OCI-M1 (cell line): Measurements from ENCODE around the gene DCAF7.

Experiments
- DNase-seq: peaks from one replicate; lab custom pipeline; 2025; lab: John Stamatoyannopoulos, UW

The DCAF7 gene

GRCh38 chr17:63629627-63630026 is 79.3 kb downstream of the DCAF7 start:
- DNase-seq, result no peak

DNA sequence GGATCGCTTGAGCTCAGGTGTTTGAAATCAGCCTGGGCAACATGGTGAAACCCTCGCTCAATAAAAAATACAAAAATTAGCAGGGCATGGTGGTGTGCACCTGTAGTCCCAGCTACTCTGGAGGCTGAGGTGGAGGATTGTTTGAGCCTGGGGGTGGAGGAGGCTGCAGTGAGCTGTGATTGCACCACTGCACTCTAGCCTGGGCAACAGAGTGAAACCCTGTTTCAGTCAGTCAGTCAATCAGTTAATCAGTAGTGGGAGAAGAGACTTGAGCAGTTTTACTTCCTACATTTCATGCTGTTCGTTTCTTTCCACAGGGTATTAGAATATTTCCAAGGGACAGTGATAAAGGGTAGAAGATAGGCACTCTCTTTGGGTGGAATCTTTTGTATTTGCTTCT is 80.8 kb downstream of the DCAF7 start:
- no peak for DNase-seq

GRCh38 chr17:63631626-63632025 is 81.3 kb downstream of the DCAF7 start:
- DNase-seq, result no peak

GRCh38 chr17:63633742-63634141 is 83.5 kb downstream of the DCAF7 start:
- DNase-seq, result no peak

- peak; percentile 63 for DNase-seq
These were observed 83.9 kb downstream of the DCAF7 start for GRCh38 chr17:63634163-63634562.

DNA sequence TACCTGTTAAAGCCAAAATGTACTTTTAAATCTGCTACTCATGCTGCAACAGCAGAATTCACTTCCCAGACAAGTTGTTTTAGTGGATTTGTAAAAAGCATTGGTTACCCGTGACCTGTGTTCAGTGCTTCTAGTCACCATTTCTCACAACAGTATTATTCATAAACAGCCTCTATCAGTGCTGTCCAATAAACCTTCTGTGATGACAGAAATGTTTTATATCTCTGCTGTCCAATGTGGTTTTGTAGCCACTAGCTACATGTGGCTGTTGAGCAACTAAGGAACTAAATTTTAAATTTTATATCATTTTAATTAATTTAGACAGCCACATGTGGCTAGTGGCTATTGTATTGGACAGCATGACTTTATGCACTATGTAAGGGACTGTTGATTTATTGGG is 84.5 kb downstream of the DCAF7 start:
- peak; percentile 23 for DNase-seq

DNA sequence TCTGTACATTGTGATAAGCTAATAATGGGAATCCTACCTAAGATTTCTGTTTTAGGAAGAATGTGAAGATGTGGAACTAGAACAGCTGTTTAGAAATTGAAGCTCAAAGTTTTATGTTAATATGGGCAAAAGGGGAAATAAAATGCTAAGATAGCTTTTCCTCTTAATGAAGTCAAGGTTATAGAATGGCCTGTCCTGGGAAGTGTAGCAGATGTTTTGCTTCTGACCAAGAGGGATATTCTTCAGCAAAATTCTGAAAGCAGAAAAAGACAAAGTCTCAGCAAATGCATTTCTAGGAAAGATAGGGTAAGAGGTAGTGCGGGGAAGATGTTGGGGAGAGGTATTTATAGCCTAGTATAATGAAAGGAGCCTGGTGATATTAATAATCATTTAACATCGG is 85.0 kb downstream of the DCAF7 start:
- no peak for DNase-seq

DNA sequence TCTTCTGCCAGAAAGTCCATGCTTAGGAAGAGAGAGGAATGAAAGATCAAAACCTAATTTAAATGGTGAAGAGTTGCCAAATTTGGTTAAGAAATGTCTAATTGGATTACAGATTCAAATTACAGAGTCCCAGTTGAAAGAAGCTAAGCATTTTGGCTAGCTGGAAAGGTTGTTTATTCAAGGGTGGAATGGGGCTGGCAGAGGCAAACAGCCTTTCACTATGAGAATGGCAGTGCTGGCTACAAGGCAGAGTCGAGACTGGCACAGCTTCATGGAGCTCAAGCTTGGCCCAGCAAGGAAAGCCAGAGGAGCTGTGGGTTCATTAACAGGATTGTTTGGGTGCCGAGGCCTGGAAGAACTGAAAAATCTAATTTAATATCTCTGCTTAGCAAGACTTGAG is 85.5 kb downstream of the DCAF7 start:
- DNase-seq, result no peak

- DNase-seq, result no peak
These were observed 88.8 kb downstream of the DCAF7 start for GRCh38 chr17:63639125-63639524.

- no peak for DNase-seq
These were observed 89.8 kb downstream of the DCAF7 start for GRCh38 chr17:63640038-63640437.

DNA sequence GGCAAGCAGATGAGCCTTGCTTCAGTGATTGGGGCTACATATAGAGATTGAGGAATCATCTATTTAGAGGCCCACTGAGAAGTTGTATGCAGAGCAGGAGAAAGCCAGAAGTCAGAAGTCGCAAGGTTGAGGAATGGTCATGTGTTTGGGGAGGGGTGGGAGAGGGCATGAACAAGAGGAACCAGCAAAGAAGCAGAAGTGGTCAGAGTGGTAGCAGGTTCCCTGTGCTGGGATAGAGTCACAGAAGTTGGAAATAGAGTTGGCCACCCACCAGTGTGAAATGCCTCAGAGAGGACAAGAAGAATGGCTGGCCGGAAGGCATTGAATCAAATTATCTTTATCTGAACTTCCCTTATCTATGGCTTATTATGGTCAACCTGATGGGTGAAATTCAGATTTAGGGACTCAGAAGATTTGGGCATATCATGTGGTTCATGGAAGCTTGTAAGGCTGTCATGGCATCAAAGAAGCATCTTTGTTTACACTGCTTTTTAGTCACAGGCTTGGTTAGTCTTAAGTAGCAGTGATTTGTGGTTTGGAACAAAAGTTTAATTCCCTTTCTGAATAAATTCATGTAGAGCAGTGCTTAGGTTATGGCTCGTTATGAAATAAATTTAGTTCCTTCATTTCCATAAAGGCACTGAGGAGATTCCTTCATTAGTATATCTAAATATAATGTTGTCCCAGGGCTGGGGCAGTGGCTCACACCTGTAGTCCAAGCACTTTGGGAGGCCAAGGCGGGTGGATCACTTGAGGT is 91.6 kb downstream of the DCAF7 start:
- DNase-seq, result peak; percentile 70
